GM23338 (cell line): ENCODE data around the gene METTL24.

Source experiments
- POLR2AphosphoS5 ChIP-seq: IDR thresholded peaks from 2 replicates; pipeline ENCODE4 v1.6.1; 2016; ENCODE audit warnings: antibody characterized with exemption, low read depth
- TF ChIP-seq, protein P1 (sequence below), 2 experiments: fragments of 200-600 bp in 1 of 2; sonication (generic) in 1 of 2; conservative IDR thresholded peaks; 2 replicates each; pipeline versions ENCODE4 v1.5.1 to v1.6.1; 2016 to 2017; ENCODE audit warnings: antibody characterized with exemption in 2 of 2, low read depth in 2 of 2, mild to moderate bottlenecking in 2 of 2, moderate library complexity in 1 of 2

GRCh38 chr6:110283657-110284056 lies 74.5 kb downstream of the METTL24 start:
- TF ChIP-seq, protein P1, sequence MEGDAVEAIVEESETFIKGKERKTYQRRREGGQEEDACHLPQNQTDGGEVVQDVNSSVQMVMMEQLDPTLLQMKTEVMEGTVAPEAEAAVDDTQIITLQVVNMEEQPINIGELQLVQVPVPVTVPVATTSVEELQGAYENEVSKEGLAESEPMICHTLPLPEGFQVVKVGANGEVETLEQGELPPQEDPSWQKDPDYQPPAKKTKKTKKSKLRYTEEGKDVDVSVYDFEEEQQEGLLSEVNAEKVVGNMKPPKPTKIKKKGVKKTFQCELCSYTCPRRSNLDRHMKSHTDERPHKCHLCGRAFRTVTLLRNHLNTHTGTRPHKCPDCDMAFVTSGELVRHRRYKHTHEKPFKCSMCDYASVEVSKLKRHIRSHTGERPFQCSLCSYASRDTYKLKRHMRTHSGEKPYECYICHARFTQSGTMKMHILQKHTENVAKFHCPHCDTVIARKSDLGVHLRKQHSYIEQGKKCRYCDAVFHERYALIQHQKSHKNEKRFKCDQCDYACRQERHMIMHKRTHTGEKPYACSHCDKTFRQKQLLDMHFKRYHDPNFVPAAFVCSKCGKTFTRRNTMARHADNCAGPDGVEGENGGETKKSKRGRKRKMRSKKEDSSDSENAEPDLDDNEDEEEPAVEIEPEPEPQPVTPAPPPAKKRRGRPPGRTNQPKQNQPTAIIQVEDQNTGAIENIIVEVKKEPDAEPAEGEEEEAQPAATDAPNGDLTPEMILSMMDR (conservative IDR thresholded peaks at IDR 0.05; ENCODE audit: low read depth in 2 of 2), result no peak
- TF ChIP-seq POLR2AphosphoS5, result no peak
